ENCODE results near the gene STC2. TPM values are rescaled to one million over a fixed set of nuclear protein-coding genes. Genes with fewer than 3 reads are reported as not detected.

STC2 gene
- total RNA-seq, 4 donors from 2014 or later = 3.8 to 12.0 (median 8.7) TPM

- H3K36me3 ChIP-seq = no peaks in the 10 kb centered on the region
- DNase-seq = no peak
- intact Hi-C loops (cut with DNase I) = no loop called here
- H3K9me3 ChIP-seq = no peaks in the 10 kb centered on the region
- no peak overlapping the region for H3K4me3 ChIP-seq (replicated peaks in 1 of 3)
- no peak for TF ChIP-seq CTCF (IDR thresholded peaks at IDR 0.05)
- 89 to 96% methylated on average over 7 of the region's 7 CpGs for WGBS, 2 donors
- H3K27me3 ChIP-seq = no peaks in the 10 kb centered on the region
- no peak overlapping the region for H3K27ac ChIP-seq
- H3K4me1 ChIP-seq = no peaks in the 10 kb centered on the region
These were observed 28.4 kb downstream of the STC2 start for GRCh38 chr5:173299820-173300219.

GRCh38 chr5:173298213-173298926 is 29.8 kb downstream of the STC2 start:
- DNase-seq = no peak
- H3K27me3 ChIP-seq = no peaks in the 10 kb centered on the region
- H3K36me3 ChIP-seq = no peaks in the 10 kb centered on the region
- H3K9me3 ChIP-seq = no peaks in the 10 kb centered on the region
- peaks cover 0 to 7% of the 10 kb centered on the region in 2 donors for H3K4me1 ChIP-seq
- intact Hi-C loops (cut with DNase I) = no loop called here
- H3K27ac ChIP-seq = no peak overlapping the region
- 70% methylated on average over 19 of the region's 19 CpGs for WGBS, 2 donors
- no peak for TF ChIP-seq CTCF (IDR thresholded peaks at IDR 0.05)
- TF ChIP-seq POLR2A (IDR thresholded peaks at IDR 0.05) = no peak
- no peak overlapping the region for H3K4me3 ChIP-seq (replicated peaks in 1 of 3)

GRCh38 chr5:173297813-173298212 is 30.4 kb downstream of the STC2 start:
- no peaks in the 10 kb centered on the region for H3K36me3 ChIP-seq
- H3K9me3 ChIP-seq = no peaks in the 10 kb centered on the region
- no peak overlapping the region for H3K27ac ChIP-seq
- TF ChIP-seq CTCF (IDR thresholded peaks at IDR 0.05) (no peak), POLR2A (IDR thresholded peaks at IDR 0.05) (no peak)
- H3K4me1 ChIP-seq = peaks cover 0 to 7% of the 10 kb centered on the region in 2 donors
- WGBS, 2 donors = 80 to 93% methylated on average over 8 of the region's 8 CpGs
- H3K4me3 ChIP-seq (replicated peaks in 1 of 3) = no peak overlapping the region
- no peaks in the 10 kb centered on the region for H3K27me3 ChIP-seq
- intact Hi-C loops (cut with DNase I) = no loop called here
- no peak for DNase-seq

GRCh38 chr5:173296737-173297676 is 31.2 kb downstream of the STC2 start:
- H3K9me3 ChIP-seq = no peaks in the 10 kb centered on the region
- TF ChIP-seq POLR2A (IDR thresholded peaks at IDR 0.05) (no peak), CTCF (IDR thresholded peaks at IDR 0.05) (no peak)
- H3K4me3 ChIP-seq (replicated peaks in 1 of 3) = no peak overlapping the region
- H3K27ac ChIP-seq = no peak overlapping the region
- DNase-seq = no peak
- intact Hi-C loops (cut with DNase I) = no loop called here
- H3K36me3 ChIP-seq = no peaks in the 10 kb centered on the region
- peaks cover 0 to 7% of the 10 kb centered on the region in 2 donors for H3K4me1 ChIP-seq
- H3K27me3 ChIP-seq = no peaks in the 10 kb centered on the region
- 87 to 92% methylated on average over 7 to 22 of the region's 25 CpGs for WGBS, 2 donors

- Histone ChIP-seq H3K27ac (no peak overlapping the region), H3K4me1 (peaks cover 0 to 7% of the 10 kb centered on the region in 2 donors), H3K4me3 (replicated peaks in 1 of 3) (no peak overlapping the region), H3K9me3 (no peaks in the 10 kb centered on the region), H3K36me3 (no peaks in the 10 kb centered on the region), H3K27me3 (no peaks in the 10 kb centered on the region)
- 94 to 100% methylated on average over 1 of the region's 1 CpG for WGBS, 2 donors
- no peak for DNase-seq
- no peak for TF ChIP-seq CTCF (IDR thresholded peaks at IDR 0.05)
- TF ChIP-seq POLR2A (IDR thresholded peaks at IDR 0.05) = no peak
- intact Hi-C loops (cut with DNase I) = no loop called here
These were observed 32.4 kb downstream of the STC2 start for GRCh38 chr5:173295796-173296195.

Data from thyroid gland (tissue), 4 donors.